Loucy (cell line): ENCODE measurements around the gene EDC3.

Source experiments
- CTCF ChIP-seq: fragments of 200-600 bp; sonication (generic); conservative IDR thresholded peaks from 2 replicates; pipeline ENCODE4 v1.5.1; 2014; ENCODE audit warnings: mild to moderate bottlenecking, antibody characterized with exemption, low read length
- EZH2phosphoT487 ChIP-seq: fragments of 200-600 bp; IDR thresholded peaks from 2 replicates; pipeline ENCODE4 v1.6.1; 2018; ENCODE audit warnings: antibody characterized with exemption, mild to moderate bottlenecking, moderate library complexity, borderline replicate concordance

DNA sequence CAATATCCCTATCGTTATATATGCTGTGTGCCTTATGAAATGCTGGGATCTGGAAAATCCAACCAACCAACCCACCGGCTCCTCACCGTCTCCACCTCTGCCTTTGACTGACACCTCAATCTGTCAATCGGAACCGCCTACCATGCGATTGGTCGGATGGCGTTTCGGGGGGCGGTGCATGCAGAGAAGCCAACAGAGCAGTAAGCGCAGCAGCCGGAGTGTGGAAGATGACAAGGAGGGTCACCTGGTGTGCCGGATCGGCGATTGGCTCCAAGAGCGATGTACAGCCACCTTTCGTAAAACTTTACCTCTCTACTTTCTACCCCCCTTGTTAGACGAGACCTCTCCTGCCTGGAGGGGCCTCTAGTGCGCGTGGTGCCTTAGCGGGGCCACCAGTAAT lies 73.9 kb downstream of the EDC3 start:
- TF ChIP-seq CTCF (no peak), EZH2phosphoT487 (no peak)
